Fibroblast of lung (primary cell): ENCODE results near the gene PTK7.

Experiments
- CTCF ChIP-seq, 2 donors: IDR thresholded peaks in 1 of 2; conservative IDR thresholded peaks in 1 of 2; 1 replicate in 1 of 2; 2 replicates in 1 of 2; pipeline ENCODE4 v1.5.1; 2011 to 2012; ENCODE audit warnings: low read length in 2 of 2, control low read depth in 1 of 2, inconsistent platforms in 1 of 2, low read depth in 1 of 2, mild to moderate bottlenecking in 1 of 2
- EZH2 ChIP-seq: IDR thresholded peaks from 2 replicates; pipeline ENCODE4 v1.5.1; 2012; ENCODE audit warnings: low read length, control low read depth, mild to moderate bottlenecking; ENCODE audit errors: missing control alignments

- no peak for TF ChIP-seq CTCF (conservative IDR thresholded peaks at IDR 0.05 in 1 of 2, IDR thresholded peaks at IDR 0.05 in 1 of 2; ENCODE audit: low read depth in 1 of 2, low read length in 2 of 2)
- TF ChIP-seq EZH2: no peak
Observed at GRCh38 chr6:43138267-43138666, 62.2 kb downstream of the PTK7 start.
